OCI-LY3 (cell line): ENCODE data around the gene TP53INP2.

ENCODE experiments used
- EZH2phosphoT487 ChIP-seq: fragments of 200-600 bp; shearing (Covaris generic); IDR thresholded peaks from 2 replicates; pipeline ENCODE4 v1.6.1; 2018; ENCODE audit warnings: antibody characterized with exemption, mixed run types, low read depth
- TF ChIP-seq, protein P1 (sequence below): fragments of 200-600, 300-600 bp; sonication (generic); IDR thresholded peaks from 2 replicates; pipeline ENCODE4 v1.5.1; 2014; ENCODE audit warnings: antibody characterized with exemption, low read length, low read depth

- TF ChIP-seq, protein P1, sequence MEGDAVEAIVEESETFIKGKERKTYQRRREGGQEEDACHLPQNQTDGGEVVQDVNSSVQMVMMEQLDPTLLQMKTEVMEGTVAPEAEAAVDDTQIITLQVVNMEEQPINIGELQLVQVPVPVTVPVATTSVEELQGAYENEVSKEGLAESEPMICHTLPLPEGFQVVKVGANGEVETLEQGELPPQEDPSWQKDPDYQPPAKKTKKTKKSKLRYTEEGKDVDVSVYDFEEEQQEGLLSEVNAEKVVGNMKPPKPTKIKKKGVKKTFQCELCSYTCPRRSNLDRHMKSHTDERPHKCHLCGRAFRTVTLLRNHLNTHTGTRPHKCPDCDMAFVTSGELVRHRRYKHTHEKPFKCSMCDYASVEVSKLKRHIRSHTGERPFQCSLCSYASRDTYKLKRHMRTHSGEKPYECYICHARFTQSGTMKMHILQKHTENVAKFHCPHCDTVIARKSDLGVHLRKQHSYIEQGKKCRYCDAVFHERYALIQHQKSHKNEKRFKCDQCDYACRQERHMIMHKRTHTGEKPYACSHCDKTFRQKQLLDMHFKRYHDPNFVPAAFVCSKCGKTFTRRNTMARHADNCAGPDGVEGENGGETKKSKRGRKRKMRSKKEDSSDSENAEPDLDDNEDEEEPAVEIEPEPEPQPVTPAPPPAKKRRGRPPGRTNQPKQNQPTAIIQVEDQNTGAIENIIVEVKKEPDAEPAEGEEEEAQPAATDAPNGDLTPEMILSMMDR: no peak
- TF ChIP-seq EZH2phosphoT487: no peak
These were observed 32.1 kb downstream of the TP53INP2 start for GRCh38 chr20:34736106-34736735.
